ENCODE measurements around the gene CAPN11.

The CAPN11 gene

DNA sequence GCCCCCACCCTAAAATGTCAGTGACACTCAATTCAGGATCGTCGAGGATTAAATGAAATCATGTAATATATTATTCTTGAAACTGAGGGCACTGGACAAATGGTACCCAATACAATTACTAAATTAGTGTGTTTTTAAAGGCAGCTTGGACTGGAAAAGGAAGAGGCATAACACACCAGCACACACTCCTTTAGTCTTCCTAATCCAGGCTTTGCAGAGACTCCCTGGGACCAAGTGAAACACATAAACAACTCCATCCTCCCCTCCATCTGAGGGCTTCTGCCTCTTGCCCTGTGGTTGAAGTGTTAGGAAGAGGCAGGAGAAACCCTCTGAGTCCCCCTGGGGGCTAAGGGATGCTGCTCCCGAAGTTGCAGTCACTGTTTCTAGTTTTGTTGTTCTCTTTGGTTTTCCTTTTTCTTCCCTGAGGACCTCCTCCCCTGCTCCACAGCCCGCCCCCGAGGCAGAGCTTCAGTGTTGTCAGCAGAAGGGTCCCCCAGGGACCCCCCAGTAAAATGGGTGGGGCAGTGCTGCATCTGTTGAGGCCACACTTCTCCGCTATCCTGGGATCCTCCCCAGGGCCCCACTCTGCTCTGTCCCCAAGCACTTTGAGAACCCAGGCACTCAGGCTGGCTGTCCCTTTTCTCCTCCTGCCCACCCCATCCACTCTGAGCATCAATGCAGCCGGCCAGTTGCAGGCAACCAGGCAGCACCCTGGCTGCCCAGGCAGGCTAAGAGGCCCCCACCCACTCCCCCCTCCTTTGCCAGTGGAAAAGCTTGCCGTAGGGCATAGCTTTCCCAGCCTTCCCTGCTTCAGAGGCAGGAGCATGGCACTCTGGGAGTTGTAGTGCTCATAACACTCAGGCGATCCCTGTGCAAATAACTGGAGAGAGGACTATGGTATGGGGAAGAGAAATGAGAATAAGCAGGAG is 25.4 kb upstream of the CAPN11 start (continued):
- TF ChIP-seq ZNF19 (tag by site-specific recombination; IDR thresholded peaks at IDR 0.05; ENCODE audit: low read depth) (no peak), ZBTB48 (tag by site-specific recombination; IDR thresholded peaks at IDR 0.05) (peak; percentile 69), ZNF837 (tag by site-specific recombination; IDR thresholded peaks at IDR 0.05) (no peak), ZNF341 (tag by site-specific recombination; IDR thresholded peaks at IDR 0.05; ENCODE audit: low read depth) (peak; percentile 96), ZNF324 (tag by site-specific recombination; IDR thresholded peaks at IDR 0.05) (0 out of 2 replicates have a peak, but pooled peaks have one; percentile 24), ZBTB8A (tag by site-specific recombination; IDR thresholded peaks at IDR 0.05) (peak; percentile 30; the same call in 1 of the 2 replicates), ZNF335 (tag by site-specific recombination; conservative IDR thresholded peaks at IDR 0.05) (peak; percentile 100), ZBTB20 (tag by site-specific recombination; IDR thresholded peaks at IDR 0.05) (peak; percentile 70), ZBTB17 (tag by site-specific recombination; IDR thresholded peaks at IDR 0.05) (peak; percentile 91), GLIS2 (tag by site-specific recombination; IDR thresholded peaks at IDR 0.05) (peak; percentile 93)
- TF ChIP-seq, protein P1, sequence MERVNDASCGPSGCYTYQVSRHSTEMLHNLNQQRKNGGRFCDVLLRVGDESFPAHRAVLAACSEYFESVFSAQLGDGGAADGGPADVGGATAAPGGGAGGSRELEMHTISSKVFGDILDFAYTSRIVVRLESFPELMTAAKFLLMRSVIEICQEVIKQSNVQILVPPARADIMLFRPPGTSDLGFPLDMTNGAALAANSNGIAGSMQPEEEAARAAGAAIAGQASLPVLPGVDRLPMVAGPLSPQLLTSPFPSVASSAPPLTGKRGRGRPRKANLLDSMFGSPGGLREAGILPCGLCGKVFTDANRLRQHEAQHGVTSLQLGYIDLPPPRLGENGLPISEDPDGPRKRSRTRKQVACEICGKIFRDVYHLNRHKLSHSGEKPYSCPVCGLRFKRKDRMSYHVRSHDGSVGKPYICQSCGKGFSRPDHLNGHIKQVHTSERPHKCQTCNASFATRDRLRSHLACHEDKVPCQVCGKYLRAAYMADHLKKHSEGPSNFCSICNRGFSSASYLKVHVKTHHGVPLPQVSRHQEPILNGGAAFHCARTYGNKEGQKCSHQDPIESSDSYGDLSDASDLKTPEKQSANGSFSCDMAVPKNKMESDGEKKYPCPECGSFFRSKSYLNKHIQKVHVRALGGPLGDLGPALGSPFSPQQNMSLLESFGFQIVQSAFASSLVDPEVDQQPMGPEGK (tag by site-specific recombination; IDR thresholded peaks at IDR 0.05), result peak; percentile 98
- TF ChIP-seq, protein P2, sequence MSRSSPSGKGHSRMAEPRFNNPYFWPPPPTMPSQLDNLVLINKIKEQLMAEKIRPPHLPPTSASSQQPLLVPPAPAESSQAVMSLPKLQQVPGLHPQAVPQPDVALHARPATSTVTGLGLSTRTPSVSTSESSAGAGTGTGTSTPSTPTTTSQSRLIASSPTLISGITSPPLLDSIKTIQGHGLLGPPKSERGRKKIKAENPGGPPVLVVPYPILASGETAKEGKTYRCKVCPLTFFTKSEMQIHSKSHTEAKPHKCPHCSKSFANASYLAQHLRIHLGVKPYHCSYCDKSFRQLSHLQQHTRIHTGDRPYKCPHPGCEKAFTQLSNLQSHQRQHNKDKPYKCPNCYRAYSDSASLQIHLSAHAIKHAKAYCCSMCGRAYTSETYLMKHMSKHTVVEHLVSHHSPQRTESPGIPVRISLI (tag by site-specific recombination; IDR thresholded peaks at IDR 0.05), result no peak
- TF ChIP-seq, protein P3, sequence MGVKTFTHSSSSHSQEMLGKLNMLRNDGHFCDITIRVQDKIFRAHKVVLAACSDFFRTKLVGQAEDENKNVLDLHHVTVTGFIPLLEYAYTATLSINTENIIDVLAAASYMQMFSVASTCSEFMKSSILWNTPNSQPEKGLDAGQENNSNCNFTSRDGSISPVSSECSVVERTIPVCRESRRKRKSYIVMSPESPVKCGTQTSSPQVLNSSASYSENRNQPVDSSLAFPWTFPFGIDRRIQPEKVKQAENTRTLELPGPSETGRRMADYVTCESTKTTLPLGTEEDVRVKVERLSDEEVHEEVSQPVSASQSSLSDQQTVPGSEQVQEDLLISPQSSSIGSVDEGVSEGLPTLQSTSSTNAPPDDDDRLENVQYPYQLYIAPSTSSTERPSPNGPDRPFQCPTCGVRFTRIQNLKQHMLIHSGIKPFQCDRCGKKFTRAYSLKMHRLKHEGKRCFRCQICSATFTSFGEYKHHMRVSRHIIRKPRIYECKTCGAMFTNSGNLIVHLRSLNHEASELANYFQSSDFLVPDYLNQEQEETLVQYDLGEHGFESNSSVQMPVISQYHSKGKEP (tag by site-specific recombination; IDR thresholded peaks at IDR 0.05), result peak; percentile 92
- TF ChIP-seq, protein P4, sequence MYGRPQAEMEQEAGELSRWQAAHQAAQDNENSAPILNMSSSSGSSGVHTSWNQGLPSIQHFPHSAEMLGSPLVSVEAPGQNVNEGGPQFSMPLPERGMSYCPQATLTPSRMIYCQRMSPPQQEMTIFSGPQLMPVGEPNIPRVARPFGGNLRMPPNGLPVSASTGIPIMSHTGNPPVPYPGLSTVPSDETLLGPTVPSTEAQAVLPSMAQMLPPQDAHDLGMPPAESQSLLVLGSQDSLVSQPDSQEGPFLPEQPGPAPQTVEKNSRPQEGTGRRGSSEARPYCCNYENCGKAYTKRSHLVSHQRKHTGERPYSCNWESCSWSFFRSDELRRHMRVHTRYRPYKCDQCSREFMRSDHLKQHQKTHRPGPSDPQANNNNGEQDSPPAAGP (tag by site-specific recombination; IDR thresholded peaks at IDR 0.05), result peak; percentile 25; the same call in 1 of the 2 replicates
- TF ChIP-seq, protein P5, sequence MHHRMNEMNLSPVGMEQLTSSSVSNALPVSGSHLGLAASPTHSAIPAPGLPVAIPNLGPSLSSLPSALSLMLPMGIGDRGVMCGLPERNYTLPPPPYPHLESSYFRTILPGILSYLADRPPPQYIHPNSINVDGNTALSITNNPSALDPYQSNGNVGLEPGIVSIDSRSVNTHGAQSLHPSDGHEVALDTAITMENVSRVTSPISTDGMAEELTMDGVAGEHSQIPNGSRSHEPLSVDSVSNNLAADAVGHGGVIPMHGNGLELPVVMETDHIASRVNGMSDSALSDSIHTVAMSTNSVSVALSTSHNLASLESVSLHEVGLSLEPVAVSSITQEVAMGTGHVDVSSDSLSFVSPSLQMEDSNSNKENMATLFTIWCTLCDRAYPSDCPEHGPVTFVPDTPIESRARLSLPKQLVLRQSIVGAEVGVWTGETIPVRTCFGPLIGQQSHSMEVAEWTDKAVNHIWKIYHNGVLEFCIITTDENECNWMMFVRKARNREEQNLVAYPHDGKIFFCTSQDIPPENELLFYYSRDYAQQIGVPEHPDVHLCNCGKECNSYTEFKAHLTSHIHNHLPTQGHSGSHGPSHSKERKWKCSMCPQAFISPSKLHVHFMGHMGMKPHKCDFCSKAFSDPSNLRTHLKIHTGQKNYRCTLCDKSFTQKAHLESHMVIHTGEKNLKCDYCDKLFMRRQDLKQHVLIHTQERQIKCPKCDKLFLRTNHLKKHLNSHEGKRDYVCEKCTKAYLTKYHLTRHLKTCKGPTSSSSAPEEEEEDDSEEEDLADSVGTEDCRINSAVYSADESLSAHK (tag by site-specific recombination; IDR thresholded peaks at IDR 0.05), result no peak

Measured in HEK293 (cell line).